Measurements from ENCODE around the gene PLXDC1.

Gene PLXDC1

DNA sequence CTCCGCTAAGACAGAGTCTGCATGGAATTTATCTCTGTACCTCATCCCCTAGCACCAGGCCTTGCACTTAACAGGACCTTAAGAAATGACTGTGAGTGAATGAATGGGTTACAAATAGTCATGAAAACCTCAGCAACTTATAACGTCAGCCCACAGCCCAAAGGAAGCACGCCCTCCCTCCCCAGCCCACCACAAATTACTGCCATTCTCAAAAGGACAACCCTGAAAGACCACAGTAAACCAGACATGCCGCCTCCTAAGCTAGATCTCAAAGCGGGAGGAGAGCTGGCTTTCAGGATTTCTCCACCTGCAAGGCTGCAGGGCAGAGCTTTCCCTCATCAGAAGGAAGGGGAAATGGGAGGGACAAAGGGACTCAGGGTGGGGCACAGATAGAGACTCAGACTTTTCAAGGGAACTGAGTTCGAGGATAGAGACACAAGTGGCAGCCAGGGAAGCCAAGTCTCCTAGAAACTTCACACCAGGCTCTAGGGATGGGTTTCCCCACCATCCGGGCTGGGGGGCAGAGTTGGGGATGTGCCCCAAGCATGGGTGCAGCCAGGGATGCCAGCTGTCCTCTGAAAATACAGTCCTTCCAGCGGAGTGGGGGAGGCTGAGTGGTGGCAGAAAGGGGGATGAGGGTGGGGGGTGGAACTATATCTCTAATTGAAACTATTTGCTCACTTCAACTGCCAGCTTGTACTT is 56.7 kb downstream of the PLXDC1 start:
- no peak for DNase-seq

DNA sequence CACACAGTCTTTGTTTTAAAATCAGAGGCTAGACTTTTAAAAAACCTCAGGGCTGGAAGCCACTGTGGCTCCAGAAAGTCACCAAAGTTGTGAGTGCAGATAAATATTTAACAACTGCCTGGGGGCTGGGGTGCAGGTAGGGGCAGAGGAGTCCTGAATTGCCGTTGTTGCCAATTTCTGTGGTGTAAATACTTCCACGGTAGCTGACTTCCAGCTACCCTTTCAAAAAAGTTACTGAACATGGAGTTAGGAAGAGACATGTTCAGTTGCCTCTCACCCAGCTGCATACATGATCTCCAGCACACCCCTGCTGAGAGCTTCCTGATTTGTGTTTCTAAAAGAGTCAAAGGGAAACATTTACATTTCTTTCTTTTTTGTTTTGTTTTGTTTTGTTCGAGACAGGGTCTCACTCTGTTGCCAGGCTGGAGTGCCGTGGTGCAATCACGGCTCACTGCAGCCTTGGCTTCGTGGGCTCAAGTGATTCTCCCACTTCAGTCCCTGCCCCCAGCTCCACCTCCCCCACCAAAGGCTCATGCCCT is 58.7 kb downstream of the PLXDC1 start:
- DNase-seq: no peak

DNA sequence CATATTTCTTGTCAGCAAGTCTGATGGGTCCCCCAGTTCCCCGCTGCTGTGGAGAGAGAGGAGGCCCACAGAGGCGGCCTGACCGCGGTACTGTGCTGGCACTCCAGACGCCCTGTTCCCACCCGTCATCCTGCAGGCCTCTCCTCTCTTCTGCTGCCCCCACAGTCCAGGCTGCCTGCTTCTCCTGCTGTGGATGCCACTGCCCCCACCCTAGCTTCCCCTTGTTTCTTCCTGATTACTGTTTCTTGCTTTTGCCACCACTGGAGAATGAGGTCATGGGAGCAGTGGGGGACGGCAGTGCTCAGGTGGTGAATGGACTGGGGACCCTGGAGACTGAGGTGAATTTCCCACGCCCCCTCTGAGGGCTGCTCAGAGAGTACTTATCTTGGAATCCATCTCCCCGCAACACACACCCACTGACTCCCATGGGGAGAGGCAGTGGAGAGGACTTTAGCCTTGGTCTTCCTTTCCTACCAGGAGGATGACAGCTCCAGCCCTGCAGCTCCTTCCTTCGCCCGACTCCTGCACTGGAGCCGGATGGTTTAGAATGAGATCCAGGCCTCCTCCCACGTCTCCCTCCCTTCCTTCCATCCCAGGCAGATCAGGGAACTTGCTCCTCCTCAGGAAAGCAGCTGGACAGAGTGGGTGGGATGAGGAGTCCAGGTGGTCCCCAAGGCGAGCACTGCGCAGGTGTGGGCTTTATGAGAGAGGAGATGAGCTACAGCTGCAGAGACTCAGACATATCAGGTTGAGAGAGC is 60.4 kb downstream of the PLXDC1 start:
- DNase-seq: no peak

DNA sequence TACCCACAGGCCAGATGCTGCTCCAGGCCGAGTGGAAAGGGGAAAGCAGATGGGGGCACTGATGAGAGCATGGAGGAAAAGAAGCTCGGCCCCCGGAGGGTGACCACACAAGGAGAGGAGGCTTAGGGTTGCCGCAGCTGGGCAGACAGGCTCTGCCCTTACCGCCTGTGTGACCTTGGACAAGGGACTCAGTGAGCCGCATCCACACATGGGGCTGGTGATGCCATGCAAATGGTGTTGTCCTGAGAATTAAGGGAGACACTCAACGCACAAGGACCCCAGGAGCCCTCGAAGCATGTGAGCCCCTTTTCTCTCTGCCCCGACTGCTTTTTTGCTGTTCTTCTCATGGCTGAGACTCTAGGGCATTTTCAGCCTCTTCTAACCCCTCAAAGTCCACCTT is 61.0 kb downstream of the PLXDC1 start:
- no peak for DNase-seq

DNA sequence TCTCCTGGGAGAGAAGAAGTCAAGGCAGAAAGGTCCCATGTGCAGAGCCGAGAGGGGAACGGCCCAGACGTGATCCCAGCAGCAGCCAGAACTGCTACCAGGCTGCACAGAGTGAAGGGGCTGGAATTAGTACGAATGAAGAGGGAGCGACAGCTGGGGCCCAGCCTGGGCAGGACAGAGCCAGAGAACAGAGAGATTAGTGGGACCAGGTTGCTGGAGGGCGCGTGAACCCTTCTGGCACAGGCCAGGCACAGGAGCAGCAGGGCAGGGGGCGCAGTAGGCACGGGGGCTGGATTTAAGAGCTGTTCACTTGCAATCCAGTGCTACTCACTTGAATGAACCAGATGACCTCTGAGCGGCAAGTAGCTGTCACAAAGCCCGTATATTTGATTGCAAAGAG is 66.9 kb downstream of the PLXDC1 start:
- DNase-seq: no peak

DNA sequence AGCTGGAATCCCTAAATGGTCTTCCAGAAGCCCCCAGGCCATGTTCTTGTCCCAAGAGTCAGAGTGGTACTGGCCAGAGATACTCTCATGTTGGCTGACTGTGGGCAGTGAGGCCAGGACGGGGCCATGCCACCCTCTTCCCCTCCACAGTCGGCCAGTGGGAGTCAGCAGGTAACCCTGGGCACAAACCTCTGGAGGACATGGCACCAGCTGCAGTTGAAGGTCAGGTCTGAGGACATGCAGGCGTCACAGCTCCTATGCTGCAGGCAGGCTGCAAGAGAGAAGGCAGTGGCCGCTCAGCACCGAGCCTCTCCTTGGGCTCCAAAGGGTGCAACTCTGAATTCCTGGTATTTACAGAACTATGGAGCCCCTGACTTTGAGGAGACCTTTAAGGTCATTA is 68.2 kb downstream of the PLXDC1 start:
- DNase-seq: no peak

DNA sequence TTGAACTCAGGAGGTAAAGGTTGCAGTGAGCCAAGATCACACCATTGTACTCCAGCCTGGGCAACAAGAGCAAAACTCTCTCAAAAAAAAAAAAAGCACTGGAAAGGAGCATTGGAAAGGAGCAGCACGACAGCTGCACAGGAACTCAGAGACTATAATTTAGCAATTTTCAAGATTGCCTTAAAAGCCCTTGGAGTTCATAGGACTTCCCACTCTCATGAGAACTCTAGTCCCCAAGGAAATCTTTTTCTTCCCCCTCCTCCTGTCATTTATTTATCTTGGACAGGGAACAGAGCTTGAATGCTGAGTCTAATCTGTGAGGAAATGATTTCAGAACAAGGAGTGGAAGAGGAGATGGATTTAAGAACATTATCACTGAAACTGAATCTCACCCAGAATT is 69.0 kb downstream of the PLXDC1 start:
- no peak for DNase-seq

DNA sequence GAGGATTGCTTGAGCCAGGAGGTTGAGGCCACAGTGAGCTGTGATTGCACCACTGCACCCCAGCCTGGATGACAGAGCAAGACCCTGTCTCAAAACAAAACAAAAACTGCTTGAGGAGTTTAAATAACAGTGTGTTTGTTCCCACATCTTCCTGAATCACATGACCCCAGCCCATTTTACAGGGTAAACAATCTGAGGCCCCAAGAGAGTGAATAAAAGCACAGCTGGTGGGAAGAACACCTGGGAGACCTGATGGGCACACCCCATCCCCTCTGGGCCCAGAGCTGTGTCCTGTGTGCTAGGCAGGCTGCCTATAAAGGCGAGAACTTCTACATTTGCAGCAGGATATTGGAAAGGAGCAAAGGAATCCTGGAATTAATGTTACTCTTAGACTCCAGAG is 69.6 kb downstream of the PLXDC1 start:
- no peak for DNase-seq

DNA sequence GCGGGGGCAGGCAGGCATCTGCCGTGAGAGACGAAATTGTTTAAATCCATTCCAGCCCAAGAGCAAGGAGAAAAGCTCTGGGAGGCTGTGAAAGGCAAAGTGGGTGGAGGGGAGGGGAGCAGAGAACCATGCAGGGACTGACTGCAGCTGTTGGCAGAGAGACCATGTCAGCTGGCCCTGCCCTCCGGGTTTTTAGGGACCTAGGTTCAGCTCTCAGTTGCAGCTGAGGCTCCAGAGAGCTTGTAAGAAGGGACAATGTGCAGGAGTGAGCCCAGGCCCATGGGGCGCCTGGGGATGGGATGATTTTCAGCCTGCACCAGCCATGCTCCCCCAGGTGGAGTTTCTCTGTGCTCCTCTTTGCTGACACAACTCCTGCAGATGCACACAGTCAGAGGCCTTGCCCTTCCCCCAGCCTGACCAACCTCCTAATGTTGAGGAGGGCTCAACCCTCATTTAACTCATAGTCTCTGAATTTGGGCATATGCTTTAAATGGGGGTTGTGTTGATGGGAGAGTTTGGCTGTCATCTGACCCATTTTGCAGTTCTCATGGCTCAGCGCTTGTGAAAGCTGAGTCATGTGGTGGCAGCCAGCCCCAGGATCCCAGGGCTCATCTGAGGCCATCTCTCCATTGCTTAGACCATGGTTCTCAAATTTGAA is 70.9 kb downstream of the PLXDC1 start:
- no peak for DNase-seq

DNA sequence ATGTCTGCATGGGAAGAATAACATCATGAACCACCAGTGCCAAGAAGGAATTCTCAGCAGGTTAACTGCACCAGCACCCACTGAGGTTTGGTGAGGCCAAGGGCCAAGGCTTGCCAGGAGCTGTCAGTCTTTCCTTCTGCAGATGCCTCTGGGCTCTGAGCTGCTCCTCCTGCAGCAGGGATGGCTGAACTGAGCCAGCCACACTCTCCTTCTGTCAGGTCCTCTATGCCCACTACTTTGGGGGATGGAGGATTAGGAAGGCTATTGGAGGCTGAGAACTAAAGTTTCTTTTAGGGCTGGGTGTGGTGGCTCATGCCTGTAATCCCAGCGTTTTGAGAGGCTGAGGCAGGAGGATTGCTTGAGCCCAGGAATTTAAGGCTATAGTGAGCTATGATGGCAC is 71.6 kb downstream of the PLXDC1 start:
- no peak for DNase-seq

DNA sequence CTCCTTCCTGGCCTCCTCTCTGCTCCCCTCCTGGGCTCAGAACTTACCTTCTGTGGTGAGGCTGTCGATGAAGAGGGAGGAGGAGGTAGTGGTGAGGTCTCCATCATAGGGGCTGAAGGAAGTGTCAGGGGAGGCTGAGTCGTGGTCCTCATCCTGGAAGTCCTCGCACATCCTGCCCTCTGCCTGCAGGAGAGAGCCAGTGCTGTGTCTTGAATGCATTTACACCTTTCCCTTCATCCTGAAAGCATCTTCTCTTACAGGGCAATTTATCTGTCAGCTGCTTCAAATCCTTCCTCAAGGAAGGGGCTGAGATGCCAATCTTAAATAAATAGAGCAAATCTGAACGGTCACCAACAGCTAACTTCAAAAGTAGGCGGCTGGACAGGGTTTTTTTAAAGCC is 73.6 kb downstream of the PLXDC1 start:
- no peak for DNase-seq

DNA sequence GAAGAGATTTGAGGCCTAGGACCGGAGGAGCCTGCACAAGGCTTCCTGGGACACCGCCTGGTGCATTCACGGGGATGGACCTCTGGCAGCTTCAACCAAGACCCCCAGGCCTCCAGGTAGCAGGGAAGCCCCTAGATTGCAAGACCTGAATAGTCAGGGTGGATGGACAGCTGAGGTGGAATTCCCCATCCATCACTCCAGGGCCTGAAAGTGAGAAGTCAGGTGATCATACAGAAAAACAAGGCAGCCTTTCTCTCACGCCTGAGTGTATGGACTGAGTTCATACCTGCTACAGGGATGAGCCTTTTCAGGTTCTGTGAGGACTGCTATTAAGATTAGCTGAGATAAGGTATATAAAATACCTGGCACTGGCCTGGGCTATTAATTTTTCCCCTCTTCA is 74.2 kb downstream of the PLXDC1 start:
- no peak for DNase-seq

DNA sequence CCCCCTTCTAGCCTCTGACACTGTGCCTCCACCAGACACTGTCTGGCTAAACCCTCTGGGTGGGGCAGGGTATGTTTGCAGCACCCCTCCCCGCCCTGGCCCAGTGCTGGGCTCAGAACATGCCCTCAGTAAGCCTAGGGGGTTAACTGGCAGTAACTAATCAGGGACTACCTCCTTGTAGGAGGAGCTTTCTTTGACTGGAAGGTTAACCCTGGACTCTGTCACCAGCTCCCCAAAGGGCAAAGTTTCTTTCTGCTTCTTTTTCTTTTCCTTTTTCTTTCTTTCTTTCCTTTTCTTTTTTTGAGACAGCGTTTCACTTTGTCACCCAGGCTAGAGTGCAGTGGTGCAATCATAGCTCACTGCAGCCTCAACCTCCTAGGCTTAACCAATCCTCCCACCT is 76.8 kb downstream of the PLXDC1 start:
- DNase-seq: no peak

DNA sequence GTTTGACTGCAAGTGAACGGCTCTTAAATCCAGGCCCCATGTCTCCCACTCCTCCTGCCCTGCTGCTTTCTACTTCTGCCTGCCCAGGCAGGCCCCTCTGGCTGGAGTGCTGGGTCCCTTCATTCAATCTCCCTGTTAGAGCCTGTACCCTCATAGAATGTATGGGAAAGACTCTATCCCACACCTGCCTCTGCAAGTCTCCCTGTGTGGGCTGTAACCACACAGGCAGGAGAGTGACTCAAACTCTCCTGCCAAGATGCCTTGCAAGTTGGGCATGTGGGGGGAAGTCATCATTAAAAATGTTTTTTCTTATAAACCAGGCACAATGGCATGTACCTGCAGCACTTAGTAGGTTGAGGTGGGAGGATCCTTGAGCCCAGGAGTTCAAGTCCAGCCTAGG is 77.5 kb downstream of the PLXDC1 start:
- no peak for DNase-seq

DNA sequence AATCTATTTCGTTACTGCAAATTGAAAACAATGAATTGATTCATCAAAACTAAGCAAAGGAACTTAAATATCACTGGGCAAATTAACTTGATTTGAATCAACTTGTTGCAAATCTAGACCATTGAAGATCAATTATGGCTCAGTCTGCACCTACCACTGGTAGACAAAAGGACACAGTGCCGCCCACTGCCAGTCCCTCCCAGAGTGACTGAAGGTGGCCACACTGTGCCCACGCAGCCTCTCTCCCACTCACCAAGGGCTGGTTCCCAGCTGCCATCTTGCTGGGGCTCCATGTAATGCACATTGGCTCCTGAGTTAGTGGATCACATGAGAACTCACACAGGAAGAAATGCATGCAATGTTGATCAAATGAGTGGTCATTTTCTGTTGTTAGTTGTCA is 78.1 kb downstream of the PLXDC1 start:
- DNase-seq: no peak

DNA sequence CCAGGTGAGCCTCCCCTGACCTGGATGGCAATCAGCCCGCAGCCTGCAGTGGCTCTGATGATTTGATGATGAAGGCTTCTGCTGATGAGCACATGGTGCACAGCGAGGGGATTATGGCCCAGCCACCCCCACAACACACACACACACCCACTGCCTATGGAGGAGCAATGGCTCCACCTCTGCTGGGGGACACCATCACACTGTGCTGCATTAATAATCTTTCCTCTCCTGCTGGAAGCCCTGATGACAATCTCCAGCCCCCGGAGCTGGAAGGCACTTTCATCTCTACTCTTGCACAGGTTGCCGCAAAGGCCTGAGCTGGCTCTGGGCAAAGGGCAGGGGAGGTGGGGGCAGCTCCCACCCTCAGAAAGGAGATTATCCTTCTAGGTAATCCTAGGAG is 79.9 kb downstream of the PLXDC1 start:
- no peak for DNase-seq

DNA sequence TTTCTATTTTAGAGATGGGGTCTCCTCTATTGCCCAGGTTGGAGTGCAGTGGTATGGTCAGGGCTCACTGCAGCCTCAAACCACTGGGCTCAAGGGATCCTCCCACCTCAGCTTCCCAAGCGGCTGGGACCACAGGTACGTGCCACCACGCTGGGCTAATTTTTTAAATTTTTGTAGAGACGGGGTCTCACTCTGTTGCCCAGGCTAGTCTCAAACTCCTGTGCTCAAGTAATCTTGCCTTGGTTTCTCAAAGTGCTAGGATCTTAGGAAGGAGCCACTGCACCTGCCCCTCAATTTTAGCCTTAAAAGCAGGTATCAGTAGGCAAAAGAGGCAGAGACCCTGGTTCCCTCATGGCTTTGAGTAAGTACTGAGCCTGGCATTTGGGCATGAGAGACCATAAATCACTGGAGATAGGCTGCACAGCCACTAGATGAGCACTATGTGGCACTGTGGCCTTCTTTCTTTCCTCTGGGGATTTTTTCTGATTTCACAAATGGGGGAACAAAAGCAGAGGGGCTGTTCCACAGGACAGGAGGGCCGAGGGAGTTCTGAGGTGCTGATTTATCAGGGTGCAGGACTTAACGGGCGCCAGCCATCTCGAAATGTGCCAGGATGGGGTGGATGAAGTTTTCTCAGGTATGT is 82.2 kb downstream of the PLXDC1 start:
- DNase-seq: no peak

DNA sequence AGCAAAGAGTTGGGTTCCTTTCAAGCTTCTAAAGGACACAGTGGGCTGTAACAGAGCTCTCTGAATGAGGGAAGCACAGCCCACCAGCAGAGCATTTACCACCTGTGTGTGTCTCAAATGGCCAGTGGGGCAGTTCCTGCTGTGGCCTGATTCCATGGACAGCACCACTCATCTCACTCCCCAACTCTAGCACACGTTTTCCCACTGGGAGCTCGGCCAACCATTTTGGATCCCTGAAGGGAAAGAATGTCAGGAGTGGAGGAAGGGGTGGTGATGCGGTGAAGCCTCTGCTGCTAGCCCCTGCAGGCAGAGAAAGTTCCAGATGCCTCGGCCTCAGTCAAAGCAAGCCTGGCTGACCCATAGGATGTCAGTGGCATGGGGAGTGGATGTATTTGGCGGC is 86.6 kb downstream of the PLXDC1 start:
- DNase-seq: no peak

DNA sequence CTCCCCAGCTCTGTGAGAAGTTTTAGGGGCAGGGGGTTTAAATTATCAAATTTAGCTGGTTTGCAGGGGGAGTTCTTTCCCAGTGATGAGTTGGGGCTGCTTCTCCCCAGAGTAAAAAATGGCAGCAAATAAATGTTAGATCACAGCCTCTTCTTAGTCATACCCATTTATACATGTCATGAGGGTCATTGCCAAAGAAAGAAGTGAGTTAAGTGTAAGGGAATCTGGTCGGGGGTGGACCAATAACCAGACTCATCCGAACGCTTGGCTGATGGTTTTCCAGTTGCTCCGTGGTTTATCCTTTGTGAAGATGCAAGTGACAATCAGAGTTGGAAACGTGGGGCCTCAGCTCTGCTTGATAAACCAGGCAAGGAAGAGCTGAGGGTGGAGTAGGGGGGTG is 87.1 kb downstream of the PLXDC1 start:
- DNase-seq: no peak

DNA sequence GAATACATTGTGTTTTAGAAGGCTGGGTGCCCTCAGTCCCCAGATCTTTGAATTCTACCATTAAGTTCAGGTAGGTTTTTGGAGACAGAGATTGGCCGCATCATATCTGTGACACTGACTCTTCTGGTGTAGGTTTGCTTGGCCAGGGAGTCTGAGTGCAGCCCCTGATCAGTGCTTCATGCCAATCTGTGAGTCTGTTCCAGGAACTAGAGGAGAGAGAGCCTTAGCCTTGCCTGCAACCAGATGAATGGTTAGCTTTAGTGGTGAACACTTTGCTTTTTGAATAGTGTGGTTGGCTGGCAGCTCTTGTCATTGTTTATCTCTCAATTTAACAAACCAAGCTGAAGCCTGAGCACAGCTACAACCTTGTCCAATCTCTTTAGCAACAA is 87.8 kb downstream of the PLXDC1 start:
- DNase-seq: no peak

DNA sequence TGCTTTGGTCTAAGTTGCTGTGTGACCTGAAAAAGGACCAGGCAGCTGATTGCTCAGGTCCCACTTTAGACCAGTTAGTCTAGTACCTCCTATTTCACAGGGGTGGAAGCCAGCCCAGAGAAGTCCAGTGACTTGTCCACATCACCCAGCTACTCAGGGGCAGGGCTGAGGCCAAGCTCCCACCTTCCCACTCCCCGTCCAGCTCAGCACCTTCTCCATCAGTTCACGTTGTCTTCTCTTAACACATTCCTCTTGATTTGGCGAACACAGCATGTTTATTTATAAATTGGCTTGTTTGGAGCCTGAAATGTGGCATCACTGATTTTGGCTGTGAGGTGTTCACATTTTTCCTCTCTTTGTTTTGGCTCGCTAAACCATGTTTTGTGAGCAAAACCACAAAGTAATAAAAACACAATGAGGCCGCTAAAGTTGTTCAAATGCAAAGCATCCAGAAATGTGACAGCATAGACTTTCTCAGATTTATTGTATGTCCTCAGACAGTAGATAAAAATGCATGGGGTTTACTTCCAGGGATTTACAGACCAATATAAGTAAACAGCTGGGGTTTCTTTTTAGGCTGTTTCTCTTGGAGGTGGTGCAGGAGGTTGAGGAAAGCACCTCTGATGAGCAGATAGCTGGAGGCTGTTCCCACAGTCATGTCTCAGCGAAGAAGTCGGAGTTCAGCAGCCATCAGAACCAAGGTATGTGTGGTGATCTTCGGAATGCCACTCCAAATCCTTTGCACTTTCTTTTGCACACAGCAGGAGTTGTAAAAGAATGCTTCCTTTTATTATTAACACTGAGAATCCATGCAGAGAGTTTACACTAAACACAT is 88.4 kb downstream of the PLXDC1 start:
- DNase-seq: no peak

DNA sequence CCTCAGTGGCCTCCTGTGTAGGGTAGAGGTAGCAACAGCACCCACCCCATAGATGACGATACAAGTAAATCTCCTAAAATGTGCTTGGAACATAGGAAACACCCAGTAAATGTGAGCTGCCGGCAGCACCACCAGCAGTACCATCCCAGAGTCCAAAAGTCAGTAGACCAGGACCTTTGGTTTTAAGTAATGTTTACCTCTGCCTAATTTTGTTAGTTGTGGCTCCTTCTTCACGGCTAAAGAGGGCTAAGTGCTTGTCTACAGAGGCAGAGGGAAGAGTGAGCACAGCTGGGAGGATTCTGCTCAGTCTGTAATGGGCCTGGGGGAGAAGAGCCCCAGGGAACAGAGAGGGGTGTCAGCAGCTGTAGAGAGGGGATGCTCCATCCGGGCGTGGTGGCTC is 92.9 kb downstream of the PLXDC1 start:
- DNase-seq: no peak

Measured in stimulated activated CD4-positive, alpha-beta T cell treated with anti-CD3 and anti-CD28 coated beads, Interleukin-4, amount 100 ng/mL, for 4 hours (primary cell).